NCI-H1105 (cell line): ENCODE results near the gene CENPL.
"Not testable (repeated sequence)": the region's sequence is repeated elsewhere in the genome, so short reads cannot be mapped to it uniquely, and the experiment has no call there.

Experiments used
- DNase-seq: peaks from one replicate; lab custom pipeline; 2025; lab: John Stamatoyannopoulos, UW

The CENPL gene, protein sequence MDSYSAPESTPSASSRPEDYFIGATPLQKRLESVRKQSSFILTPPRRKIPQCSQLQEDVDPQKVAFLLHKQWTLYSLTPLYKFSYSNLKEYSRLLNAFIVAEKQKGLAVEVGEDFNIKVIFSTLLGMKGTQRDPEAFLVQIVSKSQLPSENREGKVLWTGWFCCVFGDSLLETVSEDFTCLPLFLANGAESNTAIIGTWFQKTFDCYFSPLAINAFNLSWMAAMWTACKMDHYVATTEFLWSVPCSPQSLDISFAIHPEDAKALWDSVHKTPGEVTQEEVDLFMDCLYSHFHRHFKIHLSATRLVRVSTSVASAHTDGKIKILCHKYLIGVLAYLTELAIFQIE

GRCh38 chr1:173824315-173825081, at the start of gene CENPL, which contains the start of gene DARS2:
CENPL (minus strand) TSS chr1:173824883; CDS start chr1:173811299, 13,584 bp downstream.
DARS2 (plus strand) TSS chr1:173824673; CDS start chr1:173825230, 557 bp downstream.
- peak; percentile 99 for DNase-seq

DNA sequence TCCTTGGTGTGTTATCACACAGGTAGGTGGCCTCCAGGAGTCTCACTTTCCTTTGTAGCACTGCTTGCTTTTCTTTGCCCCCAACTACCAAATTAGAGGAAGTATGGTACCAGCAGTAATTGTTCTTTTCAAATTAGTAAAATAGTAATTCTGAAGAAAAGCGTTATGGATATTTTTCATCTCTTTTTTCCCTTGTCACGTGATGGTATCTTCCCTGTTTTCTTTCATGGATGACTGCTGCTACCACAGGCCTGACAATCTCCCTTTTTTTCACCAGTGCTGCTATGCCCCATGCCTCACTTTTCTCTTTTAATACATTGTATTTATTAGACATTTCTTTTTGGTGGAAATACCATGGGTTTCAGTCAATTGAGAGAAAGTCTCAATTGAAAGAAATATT, 46.8 kb upstream of the CENPL start:
- no peak for DNase-seq

GRCh38 chr1:173871091-173871490, 46.4 kb upstream of the CENPL start:
- DNase-seq = no peak

DNA sequence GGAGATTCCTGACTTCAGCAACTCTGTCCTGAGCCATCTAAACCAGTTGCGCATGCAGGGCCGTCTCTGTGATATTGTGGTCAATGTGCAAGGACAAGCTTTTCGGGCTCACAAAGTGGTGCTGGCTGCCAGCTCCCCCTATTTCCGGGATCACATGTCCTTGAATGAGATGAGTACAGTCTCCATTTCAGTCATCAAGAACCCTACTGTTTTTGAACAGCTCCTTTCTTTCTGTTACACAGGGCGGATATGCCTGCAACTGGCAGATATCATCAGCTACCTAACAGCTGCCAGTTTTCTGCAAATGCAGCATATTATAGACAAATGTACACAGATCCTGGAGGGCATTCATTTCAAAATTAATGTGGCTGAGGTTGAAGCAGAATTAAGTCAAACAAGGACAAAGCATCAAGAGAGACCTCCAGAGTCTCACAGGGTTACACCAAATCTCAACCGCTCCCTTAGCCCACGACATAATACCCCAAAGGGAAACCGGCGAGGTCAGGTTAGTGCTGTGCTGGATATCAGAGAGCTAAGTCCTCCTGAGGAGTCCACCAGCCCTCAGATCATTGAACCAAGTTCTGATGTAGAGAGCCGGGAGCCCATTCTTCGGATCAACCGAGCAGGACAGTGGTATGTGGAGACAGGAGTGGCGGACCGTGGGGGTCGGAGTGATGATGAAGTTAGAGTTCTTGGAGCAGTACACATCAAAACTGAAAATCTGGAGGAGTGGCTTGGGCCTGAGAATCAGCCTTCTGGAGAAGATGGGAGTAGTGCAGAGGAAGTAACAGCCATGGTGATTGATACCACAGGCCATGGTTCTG, 45.8 kb upstream of the CENPL start:
- DNase-seq = no peak

DNA sequence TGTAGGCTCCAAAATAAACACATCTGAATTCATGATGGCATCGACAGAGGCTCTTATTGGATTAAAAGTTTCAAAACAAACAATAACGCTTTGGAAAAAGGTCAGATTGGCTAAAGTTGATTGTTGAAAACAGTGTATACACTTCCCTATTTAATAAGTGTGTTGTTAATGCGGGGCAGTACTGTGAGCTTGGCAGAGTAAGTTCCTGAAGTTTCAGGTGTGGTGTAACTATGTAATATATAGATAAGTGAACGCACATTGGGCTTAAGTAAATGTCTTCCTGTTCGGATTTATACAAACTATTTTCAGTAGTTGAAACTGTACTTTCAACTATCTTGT, 44.3 kb upstream of the CENPL start:
- DNase-seq = no peak

GRCh38 chr1:173868266-173869020, 43.8 kb upstream of the CENPL start, which contains the start of gene ZBTB37:
ZBTB37 (plus strand) TSS chr1:173868380; CDS start chr1:173870226, 1,846 bp downstream.
- DNase-seq = peak; percentile 93

GRCh38 chr1:173867753-173868265, 43.1 kb upstream of the CENPL start, which contains the start of gene GAS5:
GAS5 (minus strand) TSS chr1:173867989.
- DNase-seq = peak; percentile 99

GRCh38 chr1:173867141-173867752, 42.6 kb upstream of the CENPL start:
- peak; percentile 40 for DNase-seq

GRCh38 chr1:173866413-173867115, 41.9 kb upstream of the CENPL start:
- DNase-seq = no peak

DNA sequence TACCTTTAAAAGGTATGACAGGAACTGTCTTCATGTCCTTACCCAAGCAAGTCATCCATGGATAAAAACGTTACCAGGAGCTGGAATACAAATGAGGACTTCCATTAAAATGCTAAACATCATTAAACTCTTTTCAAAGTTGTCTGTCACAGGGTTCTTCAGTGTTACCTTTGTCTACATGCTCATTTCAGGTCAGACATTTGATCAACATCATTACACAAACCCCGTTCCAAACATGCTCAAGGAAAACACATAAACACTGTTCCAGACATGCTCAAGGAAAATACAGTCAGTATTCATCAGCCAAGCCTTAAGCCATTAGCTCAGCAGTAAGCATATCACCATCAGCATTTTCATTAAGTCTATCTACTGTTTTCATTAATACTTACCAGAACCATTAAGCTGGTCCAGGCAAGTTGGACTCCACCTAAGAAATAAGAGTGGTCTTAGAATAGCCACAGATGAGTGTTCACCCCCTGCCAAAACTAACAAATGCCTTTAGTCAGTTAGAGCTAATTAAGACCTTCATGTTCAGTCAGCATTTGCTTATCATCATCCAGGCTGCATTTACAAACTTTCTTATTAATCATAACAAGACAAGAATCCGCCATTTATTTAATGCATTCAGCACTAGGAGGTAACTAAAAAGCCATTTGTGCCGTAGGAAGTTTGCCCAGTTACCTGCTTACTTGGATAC, 40.9 kb upstream of the CENPL start:
- DNase-seq = no peak

GRCh38 chr1:173864179-173864867, 39.6 kb upstream of the CENPL start:
- DNase-seq = no peak

DNA sequence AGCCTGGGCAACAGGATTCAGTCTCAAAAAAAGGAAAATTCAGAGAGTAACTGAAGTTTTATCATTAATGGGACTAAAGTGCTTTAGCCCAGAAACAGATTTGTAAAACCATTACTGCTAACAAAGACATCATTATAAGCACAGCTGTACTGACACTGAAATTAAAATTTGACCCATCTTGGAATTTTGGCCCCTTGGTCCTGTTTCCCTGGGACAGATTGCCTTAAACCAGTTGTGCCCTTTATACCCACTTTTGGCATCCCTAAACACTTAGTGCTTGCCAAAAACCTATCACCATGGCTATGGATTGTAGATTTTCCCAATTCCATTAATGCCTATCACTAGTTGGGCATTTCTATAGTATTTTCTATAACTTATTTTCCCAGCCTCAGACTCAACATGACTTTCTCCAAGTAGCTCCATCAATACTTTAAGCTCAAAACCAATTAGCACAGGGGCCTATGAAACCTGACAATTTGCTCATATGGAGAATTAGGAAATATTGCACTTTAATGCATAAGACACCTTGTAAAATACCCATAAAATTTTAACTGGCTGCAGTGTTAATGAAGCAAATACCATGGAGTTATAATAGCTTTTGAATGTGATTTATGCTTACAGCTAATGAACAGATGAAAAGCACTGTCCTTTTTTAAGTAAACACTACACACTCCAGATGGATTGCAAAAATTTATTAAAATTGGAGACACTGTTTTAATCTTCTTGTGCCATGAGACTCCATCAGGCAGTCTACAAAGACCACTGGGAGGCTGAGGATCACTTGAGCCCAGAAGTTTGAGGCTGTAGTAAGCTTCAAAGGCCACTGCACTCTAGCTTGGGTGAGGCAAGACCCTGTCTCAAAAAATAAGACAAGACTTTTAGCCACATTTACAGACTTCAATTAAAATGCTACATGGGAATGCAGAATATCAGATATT, 38.8 kb upstream of the CENPL start:
- no peak for DNase-seq

GRCh38 chr1:173862769-173863223, 38.1 kb upstream of the CENPL start:
- no peak for DNase-seq

GRCh38 chr1:173862146-173862768, 37.6 kb upstream of the CENPL start:
- not testable (repeated sequence) for DNase-seq

DNA sequence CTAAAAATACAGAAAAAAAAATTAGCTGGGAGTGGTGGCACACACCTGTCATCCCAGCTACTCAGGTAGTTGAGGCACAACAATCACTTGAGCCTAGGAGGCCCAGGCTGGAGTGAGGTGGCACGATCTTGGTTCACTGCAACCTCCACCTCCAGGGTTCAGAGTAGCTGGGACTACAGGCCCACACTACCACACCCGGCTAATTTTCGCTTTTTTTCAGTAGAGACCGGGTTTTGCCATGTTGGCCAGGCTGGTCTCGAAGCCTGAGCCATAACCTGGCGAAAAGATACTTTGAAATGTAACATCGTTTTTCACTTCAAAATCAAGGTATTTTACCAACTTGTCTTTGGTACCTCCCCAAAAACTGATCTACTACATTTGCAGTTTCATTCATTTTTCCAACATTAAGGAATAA, 37.1 kb upstream of the CENPL start:
- DNase-seq = no peak

DNA sequence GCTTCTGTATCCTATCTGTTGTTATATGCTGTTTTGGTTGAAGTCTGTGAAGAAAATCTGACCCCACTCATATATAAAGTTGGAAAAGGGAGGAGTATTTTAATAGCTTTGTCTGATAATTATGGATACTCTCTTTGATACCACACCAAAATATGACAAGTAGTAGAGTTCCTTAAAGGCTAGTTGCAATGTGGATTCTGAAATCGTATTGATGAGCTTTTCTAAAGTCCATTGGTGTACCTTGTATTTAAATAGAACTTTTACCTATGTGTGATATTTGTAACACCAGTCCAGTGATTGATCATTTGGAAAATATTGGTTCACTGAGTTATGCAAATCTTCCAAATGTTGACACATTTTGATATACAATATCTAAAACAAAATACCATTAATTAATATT, 35.4 kb upstream of the CENPL start:
- DNase-seq = no peak

DNA sequence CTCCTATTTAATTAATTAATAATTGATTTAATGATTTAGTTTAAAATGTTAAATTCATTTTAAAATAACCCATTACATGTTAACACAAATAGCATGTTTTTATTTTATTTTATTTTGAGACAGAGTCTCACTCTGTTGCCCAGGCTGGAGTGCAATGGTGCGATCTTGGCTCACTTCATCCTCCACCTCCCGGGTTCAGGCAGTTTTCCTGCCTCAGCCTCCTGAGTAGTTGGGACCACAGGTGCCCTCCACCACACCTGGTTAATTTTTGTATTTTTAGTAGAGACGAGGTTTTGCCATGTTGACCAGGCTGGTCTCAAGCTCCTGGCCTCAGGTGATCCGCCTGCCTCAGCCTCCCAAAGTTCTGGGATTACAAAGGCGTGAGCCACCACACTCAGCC, 34.9 kb upstream of the CENPL start:
- DNase-seq = not testable (repeated sequence)
